SK-N-SH treated with all-trans-retinoic acid at 6 μM for 48 hours (cell line): ENCODE measurements around the gene TRABD2B.

Experiments used
- ATAC-seq: fragments of 200-7000 bp; cut with Tn5 transposase; 3 replicates; pipeline ENCODE4 v1.9.1; 2020; ENCODE audit warnings: mild to moderate bottlenecking, moderate library complexity
- ARNTL ChIP-seq: fragments of 450-650 bp; formaldehyde crosslinking; IDR thresholded peaks from 2 replicates; pipeline ENCODE4 v1.5.0; 2020; ENCODE audit warnings: low read depth, mild to moderate bottlenecking, moderate library complexity, borderline replicate concordance
- BACH2 ChIP-seq: fragments of 250-450 bp; sonication (Bioruptor Pico); IDR thresholded peaks from 2 replicates; pipeline ENCODE4 v1.9.0; 2021; ENCODE audit warnings: mild to moderate bottlenecking, borderline replicate concordance
- CSDC2 ChIP-seq: fragments of 250-450 bp; sonication (Bioruptor Pico); IDR thresholded peaks from 2 replicates; pipeline ENCODE4 v1.5.0; 2020; ENCODE audit warnings: mild to moderate bottlenecking, moderate library complexity
- ESRRG ChIP-seq: fragments of 250-450 bp; sonication (Bioruptor Pico); IDR thresholded peaks from 2 replicates; pipeline ENCODE4 v1.6.1; 2021; ENCODE audit warnings: mild to moderate bottlenecking
- GLIS3 ChIP-seq: fragments of 250-450 bp; sonication (Bioruptor Pico); IDR thresholded peaks from 2 replicates; pipeline ENCODE4 v1.5.0; 2020; ENCODE audit warnings: mild to moderate bottlenecking, moderate library complexity
- ISL1 ChIP-seq: fragments of 250-450 bp; sonication (Bioruptor Pico); IDR thresholded peaks from 2 replicates; pipeline ENCODE4 v2.1.2; 2022; ENCODE audit warnings: mild to moderate bottlenecking, moderate library complexity
- OSR1 ChIP-seq: fragments of 250-450 bp; sonication (Bioruptor Pico); IDR thresholded peaks from 2 replicates; pipeline ENCODE4 v1.8.0; 2022; ENCODE audit warnings: moderate library complexity, mild to moderate bottlenecking, inconsistent platforms
- PPARA ChIP-seq: fragments of 250-450 bp; sonication (Bioruptor Pico); IDR thresholded peaks from 2 replicates; pipeline ENCODE4 v1.5.0; 2020; ENCODE audit warnings: mild to moderate bottlenecking, borderline replicate concordance
- RARB ChIP-seq: fragments of 250-450 bp; sonication (Bioruptor Pico); IDR thresholded peaks from 2 replicates; pipeline ENCODE4 v1.8.0; 2021; ENCODE audit warnings: mild to moderate bottlenecking, moderate library complexity
- SNAI2 ChIP-seq: fragments of 250-450 bp; sonication (Bioruptor Pico); IDR thresholded peaks from 2 replicates; pipeline ENCODE4 v1.5.0; 2020; ENCODE audit warnings: mild to moderate bottlenecking, moderate library complexity
- TCF4 ChIP-seq: fragments of 250-450 bp; sonication (Bioruptor Pico); IDR thresholded peaks from 2 replicates; pipeline ENCODE4 v1.8.0; 2021; ENCODE audit warnings: mild to moderate bottlenecking, moderate library complexity, borderline replicate concordance
- TOX ChIP-seq: fragments of 250-450 bp; sonication (Bioruptor Pico); IDR thresholded peaks from 2 replicates; pipeline ENCODE4 v1.8.0; 2021; ENCODE audit warnings: mild to moderate bottlenecking, moderate library complexity, borderline replicate concordance
- ZC3H10 ChIP-seq: fragments of 250-450 bp; sonication (Bioruptor Pico); IDR thresholded peaks from 2 replicates; pipeline ENCODE4 v1.5.1; 2021; ENCODE audit warnings: mild to moderate bottlenecking, moderate library complexity
- ZFP3 ChIP-seq: fragments of 250-450 bp; sonication (Bioruptor Pico); IDR thresholded peaks from 2 replicates; pipeline ENCODE4 v1.5.0; 2020; ENCODE audit warnings: mild to moderate bottlenecking, moderate library complexity
- ZNF565 ChIP-seq: fragments of 450-650 bp; formaldehyde crosslinking; conservative IDR thresholded peaks from 2 replicates; pipeline ENCODE4 v1.5.0; 2020; ENCODE audit warnings: low read depth, mild to moderate bottlenecking, moderate library complexity
- ZNF70 ChIP-seq: fragments of 450-650 bp; formaldehyde crosslinking; IDR thresholded peaks from 2 replicates; pipeline ENCODE4 v1.5.0; 2020; ENCODE audit warnings: mild to moderate bottlenecking, moderate library complexity
- ZNF8 ChIP-seq: fragments of 450-650 bp; formaldehyde crosslinking; IDR thresholded peaks from 2 replicates; pipeline ENCODE4 v1.5.0; 2020; ENCODE audit warnings: mild to moderate bottlenecking, moderate library complexity
- TF ChIP-seq, protein P1 (sequence below): fragments of 250-450 bp; sonication (Bioruptor Pico); IDR thresholded peaks from 2 replicates; pipeline ENCODE4 v1.5.0; 2020; ENCODE audit warnings: mild to moderate bottlenecking, moderate library complexity
- TF ChIP-seq, protein P2 (sequence below): fragments of 250-450 bp; sonication (Bioruptor Pico); IDR thresholded peaks from 2 replicates; pipeline ENCODE4 v1.5.1; 2020; ENCODE audit warnings: low read depth, mild to moderate bottlenecking, moderate library complexity
- TF ChIP-seq, protein P3 (sequence below): fragments of 250-450 bp; sonication (Bioruptor Pico); IDR thresholded peaks from 2 replicates; pipeline ENCODE4 v1.8.0; 2020; ENCODE audit warnings: mild to moderate bottlenecking, moderate library complexity, borderline replicate concordance
- TF ChIP-seq, protein P4 (sequence below): fragments of 250-450 bp; sonication (Bioruptor Pico); IDR thresholded peaks from 2 replicates; pipeline ENCODE4 v1.8.0; 2021; ENCODE audit warnings: low read depth, mild to moderate bottlenecking, moderate library complexity, borderline replicate concordance
- TF ChIP-seq, protein P5 (sequence below): fragments of 250-450 bp; sonication (Bioruptor Pico); IDR thresholded peaks from 2 replicates; pipeline ENCODE4 v1.5.1; 2021; ENCODE audit warnings: mild to moderate bottlenecking, moderate library complexity

The TRABD2B gene

DNA sequence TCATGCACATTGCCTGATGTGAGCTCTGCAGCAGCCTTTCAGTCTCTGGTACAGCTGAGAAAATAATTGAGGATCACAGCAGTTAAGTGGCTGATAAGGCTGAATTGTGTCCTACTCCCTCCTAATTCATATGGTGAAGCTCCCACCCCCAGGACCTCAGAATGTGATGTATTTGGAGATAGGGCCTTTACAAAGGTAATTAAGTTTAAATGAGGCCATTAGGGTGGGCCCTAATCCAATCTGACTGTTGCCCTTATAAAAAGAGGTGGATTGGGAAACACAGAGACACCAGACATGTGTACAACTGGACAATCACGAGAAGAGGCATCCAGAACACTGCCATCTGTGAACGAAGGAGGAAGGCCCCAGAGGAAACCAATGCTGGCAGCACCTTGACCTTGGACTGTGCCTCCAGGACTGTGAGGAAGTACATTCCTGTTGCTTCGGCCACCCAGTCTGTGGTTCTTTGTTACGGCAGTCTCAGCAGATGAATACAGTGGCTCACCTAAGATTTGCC lies 148.1 kb downstream of the TRABD2B start (continued):
- TF ChIP-seq RARB (CRISPR knock-in tag), result no peak
- TF ChIP-seq ZC3H10 (CRISPR knock-in tag), result no peak

DNA sequence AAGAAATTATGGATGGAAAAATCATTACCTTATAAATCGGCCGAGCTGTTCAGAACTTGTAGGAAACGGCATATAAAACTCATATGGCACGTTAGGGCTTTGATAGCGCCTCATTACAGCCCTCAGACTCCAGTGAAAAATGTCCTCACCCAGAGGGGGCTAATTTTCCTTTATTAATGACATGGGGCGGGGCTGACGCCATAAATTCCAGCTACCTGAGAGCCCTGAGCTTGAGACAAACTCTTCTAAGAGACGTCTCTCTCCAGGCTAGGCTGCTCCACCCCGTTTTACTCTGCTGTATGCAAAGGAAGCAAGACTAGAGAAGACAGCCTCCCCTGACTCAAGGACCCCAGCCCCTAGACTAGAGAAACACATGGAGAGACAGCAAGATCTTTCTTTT lies 149.4 kb downstream of the TRABD2B start:
- TF ChIP-seq BACH2 (CRISPR knock-in tag) (no peak), GLIS3 (no peak), ZFP3 (CRISPR knock-in tag) (no peak), TCF4 (CRISPR knock-in tag) (no peak), ARNTL (CRISPR knock-in tag) (no peak), CSDC2 (CRISPR knock-in tag) (no peak), ZNF70 (CRISPR knock-in tag) (no peak), OSR1 (CRISPR knock-in tag) (no peak), TOX (CRISPR knock-in tag) (no peak), PPARA (CRISPR knock-in tag) (no peak), ESRRG (CRISPR knock-in tag) (no peak), ZC3H10 (CRISPR knock-in tag) (no peak), SNAI2 (no peak), RARB (CRISPR knock-in tag) (no peak), ZNF8 (CRISPR knock-in tag) (no peak)
- TF ChIP-seq, protein P1, sequence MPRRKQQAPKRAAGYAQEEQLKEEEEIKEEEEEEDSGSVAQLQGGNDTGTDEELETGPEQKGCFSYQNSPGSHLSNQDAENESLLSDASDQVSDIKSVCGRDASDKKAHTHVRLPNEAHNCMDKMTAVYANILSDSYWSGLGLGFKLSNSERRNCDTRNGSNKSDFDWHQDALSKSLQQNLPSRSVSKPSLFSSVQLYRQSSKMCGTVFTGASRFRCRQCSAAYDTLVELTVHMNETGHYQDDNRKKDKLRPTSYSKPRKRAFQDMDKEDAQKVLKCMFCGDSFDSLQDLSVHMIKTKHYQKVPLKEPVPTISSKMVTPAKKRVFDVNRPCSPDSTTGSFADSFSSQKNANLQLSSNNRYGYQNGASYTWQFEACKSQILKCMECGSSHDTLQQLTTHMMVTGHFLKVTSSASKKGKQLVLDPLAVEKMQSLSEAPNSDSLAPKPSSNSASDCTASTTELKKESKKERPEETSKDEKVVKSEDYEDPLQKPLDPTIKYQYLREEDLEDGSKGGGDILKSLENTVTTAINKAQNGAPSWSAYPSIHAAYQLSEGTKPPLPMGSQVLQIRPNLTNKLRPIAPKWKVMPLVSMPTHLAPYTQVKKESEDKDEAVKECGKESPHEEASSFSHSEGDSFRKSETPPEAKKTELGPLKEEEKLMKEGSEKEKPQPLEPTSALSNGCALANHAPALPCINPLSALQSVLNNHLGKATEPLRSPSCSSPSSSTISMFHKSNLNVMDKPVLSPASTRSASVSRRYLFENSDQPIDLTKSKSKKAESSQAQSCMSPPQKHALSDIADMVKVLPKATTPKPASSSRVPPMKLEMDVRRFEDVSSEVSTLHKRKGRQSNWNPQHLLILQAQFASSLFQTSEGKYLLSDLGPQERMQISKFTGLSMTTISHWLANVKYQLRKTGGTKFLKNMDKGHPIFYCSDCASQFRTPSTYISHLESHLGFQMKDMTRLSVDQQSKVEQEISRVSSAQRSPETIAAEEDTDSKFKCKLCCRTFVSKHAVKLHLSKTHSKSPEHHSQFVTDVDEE (CRISPR knock-in tag), result no peak
- TF ChIP-seq, protein P2, sequence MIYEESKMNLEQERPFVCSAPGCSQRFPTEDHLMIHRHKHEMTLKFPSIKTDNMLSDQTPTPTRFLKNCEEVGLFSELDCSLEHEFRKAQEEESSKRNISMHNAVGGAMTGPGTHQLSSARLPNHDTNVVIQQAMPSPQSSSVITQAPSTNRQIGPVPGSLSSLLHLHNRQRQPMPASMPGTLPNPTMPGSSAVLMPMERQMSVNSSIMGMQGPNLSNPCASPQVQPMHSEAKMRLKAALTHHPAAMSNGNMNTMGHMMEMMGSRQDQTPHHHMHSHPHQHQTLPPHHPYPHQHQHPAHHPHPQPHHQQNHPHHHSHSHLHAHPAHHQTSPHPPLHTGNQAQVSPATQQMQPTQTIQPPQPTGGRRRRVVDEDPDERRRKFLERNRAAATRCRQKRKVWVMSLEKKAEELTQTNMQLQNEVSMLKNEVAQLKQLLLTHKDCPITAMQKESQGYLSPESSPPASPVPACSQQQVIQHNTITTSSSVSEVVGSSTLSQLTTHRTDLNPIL (CRISPR knock-in tag), result no peak
- TF ChIP-seq, protein P3, sequence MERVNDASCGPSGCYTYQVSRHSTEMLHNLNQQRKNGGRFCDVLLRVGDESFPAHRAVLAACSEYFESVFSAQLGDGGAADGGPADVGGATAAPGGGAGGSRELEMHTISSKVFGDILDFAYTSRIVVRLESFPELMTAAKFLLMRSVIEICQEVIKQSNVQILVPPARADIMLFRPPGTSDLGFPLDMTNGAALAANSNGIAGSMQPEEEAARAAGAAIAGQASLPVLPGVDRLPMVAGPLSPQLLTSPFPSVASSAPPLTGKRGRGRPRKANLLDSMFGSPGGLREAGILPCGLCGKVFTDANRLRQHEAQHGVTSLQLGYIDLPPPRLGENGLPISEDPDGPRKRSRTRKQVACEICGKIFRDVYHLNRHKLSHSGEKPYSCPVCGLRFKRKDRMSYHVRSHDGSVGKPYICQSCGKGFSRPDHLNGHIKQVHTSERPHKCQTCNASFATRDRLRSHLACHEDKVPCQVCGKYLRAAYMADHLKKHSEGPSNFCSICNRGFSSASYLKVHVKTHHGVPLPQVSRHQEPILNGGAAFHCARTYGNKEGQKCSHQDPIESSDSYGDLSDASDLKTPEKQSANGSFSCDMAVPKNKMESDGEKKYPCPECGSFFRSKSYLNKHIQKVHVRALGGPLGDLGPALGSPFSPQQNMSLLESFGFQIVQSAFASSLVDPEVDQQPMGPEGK, result no peak
- TF ChIP-seq, protein P4, sequence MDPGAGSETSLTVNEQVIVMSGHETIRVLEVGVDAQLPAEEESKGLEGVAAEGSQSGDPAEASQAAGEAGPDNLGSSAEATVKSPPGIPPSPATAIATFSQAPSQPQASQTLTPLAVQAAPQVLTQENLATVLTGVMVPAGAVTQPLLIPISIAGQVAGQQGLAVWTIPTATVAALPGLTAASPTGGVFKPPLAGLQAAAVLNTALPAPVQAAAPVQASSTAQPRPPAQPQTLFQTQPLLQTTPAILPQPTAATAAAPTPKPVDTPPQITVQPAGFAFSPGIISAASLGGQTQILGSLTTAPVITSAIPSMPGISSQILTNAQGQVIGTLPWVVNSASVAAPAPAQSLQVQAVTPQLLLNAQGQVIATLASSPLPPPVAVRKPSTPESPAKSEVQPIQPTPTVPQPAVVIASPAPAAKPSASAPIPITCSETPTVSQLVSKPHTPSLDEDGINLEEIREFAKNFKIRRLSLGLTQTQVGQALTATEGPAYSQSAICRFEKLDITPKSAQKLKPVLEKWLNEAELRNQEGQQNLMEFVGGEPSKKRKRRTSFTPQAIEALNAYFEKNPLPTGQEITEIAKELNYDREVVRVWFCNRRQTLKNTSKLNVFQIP (CRISPR knock-in tag), result no peak
- ATAC-seq, result no peak

DNA sequence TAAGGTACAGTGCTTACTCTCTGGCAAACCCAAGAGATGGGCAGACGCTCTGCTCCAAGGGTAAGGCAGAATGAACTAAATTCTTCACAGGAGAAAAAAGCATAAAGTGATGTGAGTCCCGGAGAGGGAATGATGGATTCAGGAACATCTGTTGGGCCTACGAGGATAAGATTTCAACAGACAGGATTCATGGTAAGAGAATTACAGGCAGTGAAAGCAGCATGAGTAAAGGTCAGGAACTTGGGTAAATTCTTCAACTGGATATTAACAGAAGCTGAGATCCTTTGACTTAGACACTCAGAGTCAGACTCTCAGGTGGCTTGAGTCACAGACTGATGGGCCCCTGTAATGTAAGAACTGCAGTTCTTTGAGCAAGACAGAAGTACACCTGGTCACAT lies 152.6 kb downstream of the TRABD2B start:
- no peak for TF ChIP-seq ESRRG (CRISPR knock-in tag)
- no peak for TF ChIP-seq ZNF565 (CRISPR knock-in tag)
- no peak for TF ChIP-seq BACH2 (CRISPR knock-in tag)
- TF ChIP-seq CSDC2 (CRISPR knock-in tag), result no peak
- no peak for ATAC-seq

DNA sequence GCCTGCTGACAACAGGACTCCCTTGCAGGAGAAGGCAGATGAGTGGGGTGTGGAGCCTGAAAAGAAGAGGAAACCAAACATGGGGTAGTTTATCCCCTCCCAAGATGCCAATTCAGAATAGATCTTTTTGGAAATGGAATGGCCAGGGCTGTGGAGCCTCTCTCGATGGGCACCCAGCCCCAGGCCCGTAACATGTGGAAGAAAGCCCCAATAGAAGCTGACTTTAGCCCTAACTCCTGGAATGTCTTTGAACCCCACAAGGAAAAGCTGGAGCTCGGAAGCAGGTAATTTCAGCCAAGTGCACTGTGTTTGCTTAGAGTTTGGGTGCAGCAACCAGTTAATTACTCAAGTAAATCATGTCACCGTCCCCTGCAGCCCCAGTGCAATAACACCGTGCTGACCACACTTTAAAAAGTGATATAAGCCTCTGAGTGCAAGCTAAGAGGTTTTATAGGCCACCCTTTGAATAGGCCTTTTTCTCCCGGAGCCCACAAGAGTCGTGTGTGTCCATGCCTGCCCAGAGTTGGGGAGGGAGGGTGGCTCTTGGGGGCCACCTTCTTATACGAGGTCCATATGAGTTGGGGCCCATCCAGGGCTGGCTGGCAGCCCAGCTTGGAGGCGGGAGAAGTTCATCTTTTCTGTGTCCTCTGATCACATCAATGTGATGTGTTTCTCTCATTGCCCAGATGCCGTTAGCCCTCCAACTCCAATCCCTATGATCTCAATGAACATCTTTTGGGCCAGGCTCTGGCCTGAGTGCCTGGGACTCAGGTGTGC lies 153.2 kb downstream of the TRABD2B start:
- TF ChIP-seq, protein P5, sequence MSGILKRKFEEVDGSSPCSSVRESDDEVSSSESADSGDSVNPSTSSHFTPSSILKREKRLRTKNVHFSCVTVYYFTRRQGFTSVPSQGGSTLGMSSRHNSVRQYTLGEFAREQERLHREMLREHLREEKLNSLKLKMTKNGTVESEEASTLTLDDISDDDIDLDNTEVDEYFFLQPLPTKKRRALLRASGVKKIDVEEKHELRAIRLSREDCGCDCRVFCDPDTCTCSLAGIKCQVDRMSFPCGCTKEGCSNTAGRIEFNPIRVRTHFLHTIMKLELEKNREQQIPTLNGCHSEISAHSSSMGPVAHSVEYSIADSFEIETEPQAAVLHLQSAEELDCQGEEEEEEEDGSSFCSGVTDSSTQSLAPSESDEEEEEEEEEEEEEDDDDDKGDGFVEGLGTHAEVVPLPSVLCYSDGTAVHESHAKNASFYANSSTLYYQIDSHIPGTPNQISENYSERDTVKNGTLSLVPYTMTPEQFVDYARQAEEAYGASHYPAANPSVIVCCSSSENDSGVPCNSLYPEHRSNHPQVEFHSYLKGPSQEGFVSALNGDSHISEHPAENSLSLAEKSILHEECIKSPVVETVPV, result no peak
- TF ChIP-seq PPARA (CRISPR knock-in tag) (no peak), ZNF8 (CRISPR knock-in tag) (no peak), ISL1 (CRISPR knock-in tag) (no peak), TCF4 (CRISPR knock-in tag) (no peak), CSDC2 (CRISPR knock-in tag) (no peak), ZC3H10 (CRISPR knock-in tag) (no peak), OSR1 (CRISPR knock-in tag) (no peak), SNAI2 (no peak), ARNTL (CRISPR knock-in tag) (no peak)
- no peak for ATAC-seq
